Upper lobe of right lung (tissue), 1 donor: Measurements from ENCODE around the gene NT5DC3. TPM values are rescaled to one million over a fixed set of nuclear protein-coding genes. Genes with fewer than 3 reads are reported as not detected.

ENCODE experiments used
- ATAC-seq: fragments of 200-7000 bp; cut with Tn5 transposase; one replicate; pipeline ENCODE4 v1.9.1; 2020; ENCODE audit warnings: mild to moderate bottlenecking, moderate library complexity
- DNase-seq: peaks from one replicate; pipeline ENCODE4 v3.0.0-alpha.2; 2020
- H3K27ac ChIP-seq: fragments of 200-600 bp; one replicate; pipeline ENCODE4 v1.8.0; 2022
- H3K27me3 ChIP-seq: fragments of 200-600 bp; one replicate; pipeline ENCODE4 v1.8.0; 2022; ENCODE audit warnings: mild to moderate bottlenecking
- H3K36me3 ChIP-seq: fragments of 200-600 bp; one replicate; pipeline ENCODE4 v1.8.0; 2022
- H3K4me1 ChIP-seq: fragments of 200-600 bp; one replicate; pipeline ENCODE4 v1.8.0; 2022
- H3K4me3 ChIP-seq: fragments of 200-600 bp; one replicate; pipeline ENCODE4 v1.8.0; 2022; ENCODE audit warnings: mild to moderate bottlenecking
- H3K9me3 ChIP-seq: fragments of 200-600 bp; one replicate; pipeline ENCODE4 v1.8.0; 2022
- intact Hi-C: fragments of 100-400 bp; cut with DNase I; formaldehyde crosslinking; loops from one replicate; pipeline ENCODE4 v1.11.0; 2022
- total RNA-seq: library from RNA; stranded (reverse); fragmentation: NEBNext Ultra II Directional; extraction: Animal tissue kit (Norgen Biotek cat#: 25700); gene quantifications from one replicate; pipeline ENCODE4 v1.2.1, GENCODE V29; 2021
- TF ChIP-seq, protein P1 (sequence below): fragments of 200-600 bp; IDR thresholded peaks from one replicate; pipeline ENCODE4 v1.8.0; 2022; ENCODE audit warnings: antibody characterized with exemption
- donor health status: DM: no; HTN: yes; CAD: no; lungs with severe emphysema.

The NT5DC3 gene
- total RNA-seq, 1 donor from 2014 or later: 6.5 TPM

DNA sequence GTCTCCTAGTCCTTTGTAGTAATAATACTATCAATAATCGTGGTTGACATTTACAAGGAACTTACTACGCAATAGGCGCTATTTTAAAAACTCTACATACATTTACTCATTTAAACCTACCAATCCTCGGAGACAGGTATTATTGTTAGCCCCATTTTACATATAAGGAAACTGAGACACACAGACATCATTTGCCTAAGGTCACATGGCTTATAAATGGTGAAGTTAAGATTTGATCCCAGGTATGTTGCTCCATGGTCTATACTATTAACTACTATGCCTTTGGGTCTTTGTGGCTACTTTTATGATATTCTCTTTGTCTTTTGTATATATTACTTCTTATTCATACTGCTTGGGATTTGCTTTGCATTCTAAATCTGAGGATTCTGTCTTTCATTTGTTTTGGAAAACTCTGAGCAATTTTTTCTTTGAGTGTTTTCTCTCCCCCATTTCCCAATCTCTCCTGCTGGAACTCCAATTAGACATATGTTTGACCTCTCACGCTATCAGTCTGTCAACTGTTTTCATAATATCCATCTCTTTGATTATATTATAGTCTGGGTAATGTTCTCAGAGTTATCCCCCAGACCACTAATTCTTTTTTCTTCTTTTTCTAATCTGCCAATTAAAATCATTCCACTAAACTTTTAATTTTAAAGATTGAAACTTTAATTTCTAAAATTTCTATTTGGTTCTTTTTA lies 10.9 kb downstream of the NT5DC3 start:
- DNase-seq (no peak), ATAC-seq (no peak)
- Histone ChIP-seq H3K4me3 (no peak overlapping the region), H3K36me3 (no peaks in the 10 kb centered on the region), H3K27ac (no peak overlapping the region), H3K27me3 (no peaks in the 10 kb centered on the region), H3K4me1 (peaks cover 6% of the 10 kb centered on the region), H3K9me3 (no peaks in the 10 kb centered on the region)
- intact Hi-C loops: no loop called here
- TF ChIP-seq, protein P1, sequence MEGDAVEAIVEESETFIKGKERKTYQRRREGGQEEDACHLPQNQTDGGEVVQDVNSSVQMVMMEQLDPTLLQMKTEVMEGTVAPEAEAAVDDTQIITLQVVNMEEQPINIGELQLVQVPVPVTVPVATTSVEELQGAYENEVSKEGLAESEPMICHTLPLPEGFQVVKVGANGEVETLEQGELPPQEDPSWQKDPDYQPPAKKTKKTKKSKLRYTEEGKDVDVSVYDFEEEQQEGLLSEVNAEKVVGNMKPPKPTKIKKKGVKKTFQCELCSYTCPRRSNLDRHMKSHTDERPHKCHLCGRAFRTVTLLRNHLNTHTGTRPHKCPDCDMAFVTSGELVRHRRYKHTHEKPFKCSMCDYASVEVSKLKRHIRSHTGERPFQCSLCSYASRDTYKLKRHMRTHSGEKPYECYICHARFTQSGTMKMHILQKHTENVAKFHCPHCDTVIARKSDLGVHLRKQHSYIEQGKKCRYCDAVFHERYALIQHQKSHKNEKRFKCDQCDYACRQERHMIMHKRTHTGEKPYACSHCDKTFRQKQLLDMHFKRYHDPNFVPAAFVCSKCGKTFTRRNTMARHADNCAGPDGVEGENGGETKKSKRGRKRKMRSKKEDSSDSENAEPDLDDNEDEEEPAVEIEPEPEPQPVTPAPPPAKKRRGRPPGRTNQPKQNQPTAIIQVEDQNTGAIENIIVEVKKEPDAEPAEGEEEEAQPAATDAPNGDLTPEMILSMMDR: no peak

DNA sequence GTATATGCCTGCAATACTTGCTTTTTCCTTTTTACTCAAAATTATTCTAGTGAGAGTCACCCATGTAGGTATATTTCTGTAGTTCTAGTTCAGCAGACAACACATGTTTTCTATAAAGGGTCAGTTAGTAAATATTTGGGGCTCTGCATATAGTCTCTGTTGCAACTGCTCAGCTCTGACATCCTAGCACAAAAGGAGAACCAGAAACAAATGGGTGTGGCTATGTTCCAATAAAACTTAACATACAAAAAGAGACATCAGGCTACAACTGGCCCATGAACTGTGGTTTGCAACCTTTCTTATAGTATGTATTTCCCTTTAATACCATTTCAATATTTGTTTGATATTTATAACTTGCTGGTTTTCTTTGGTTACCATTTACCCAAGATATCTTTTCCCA lies 11.9 kb downstream of the NT5DC3 start:
- ATAC-seq: peak; percentile 70
- Histone ChIP-seq H3K9me3 (no peaks in the 10 kb centered on the region), H3K27me3 (no peaks in the 10 kb centered on the region), H3K27ac (no peak overlapping the region), H3K36me3 (no peaks in the 10 kb centered on the region), H3K4me1 (peaks cover 6% of the 10 kb centered on the region), H3K4me3 (no peak overlapping the region)
- intact Hi-C loops: no loop called here
- no peak for DNase-seq
- TF ChIP-seq, protein P1: no peak

DNA sequence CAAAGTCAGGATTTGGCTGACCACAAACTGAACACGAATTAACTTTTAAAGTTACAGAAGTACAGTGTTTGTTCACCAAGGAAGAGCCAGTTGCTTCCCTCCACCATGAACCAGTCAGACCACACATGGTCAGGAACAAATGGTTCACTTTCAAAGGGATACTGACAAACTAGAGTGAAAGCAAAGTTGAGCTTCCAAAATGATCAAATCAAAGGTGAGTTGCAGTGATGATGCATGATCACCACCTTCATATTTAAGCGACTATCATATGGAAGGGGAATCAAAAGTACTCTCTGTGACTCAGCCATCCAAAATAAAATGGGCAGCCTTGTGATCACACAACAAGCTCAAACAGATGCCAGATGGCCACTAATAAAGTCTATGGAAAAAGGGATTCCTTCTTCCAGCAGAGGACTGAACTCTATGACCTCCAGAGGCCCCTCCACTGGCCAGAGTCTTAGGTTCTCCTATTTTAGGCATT lies 13.1 kb downstream of the NT5DC3 start:
- TF ChIP-seq, protein P1: no peak
- Histone ChIP-seq H3K4me3 (no peak overlapping the region), H3K27ac (no peak overlapping the region), H3K36me3 (no peaks in the 10 kb centered on the region), H3K9me3 (no peaks in the 10 kb centered on the region), H3K4me1 (peaks cover 6% of the 10 kb centered on the region), H3K27me3 (no peaks in the 10 kb centered on the region)
- intact Hi-C loops: no loop called here
- no peak for ATAC-seq
- DNase-seq: no peak

GRCh38 chr12:103824845-103825244 lies 16.2 kb downstream of the NT5DC3 start:
- H3K9me3 ChIP-seq: no peaks in the 10 kb centered on the region
- DNase-seq (no peak), ATAC-seq (no peak)
- intact Hi-C loops: no loop called here
- no peaks in the 10 kb centered on the region for H3K36me3 ChIP-seq
- H3K27me3 ChIP-seq: no peaks in the 10 kb centered on the region
- TF ChIP-seq, protein P1: no peak
- H3K4me3 ChIP-seq: no peak overlapping the region
- H3K27ac ChIP-seq: no peak overlapping the region
- no peaks in the 10 kb centered on the region for H3K4me1 ChIP-seq

GRCh38 chr12:103824290-103824689 lies 16.7 kb downstream of the NT5DC3 start:
- Histone ChIP-seq H3K27ac (no peak overlapping the region), H3K4me1 (no peaks in the 10 kb centered on the region), H3K27me3 (no peaks in the 10 kb centered on the region), H3K9me3 (no peaks in the 10 kb centered on the region), H3K4me3 (no peak overlapping the region), H3K36me3 (no peaks in the 10 kb centered on the region)
- DNase-seq: no peak
- no peak for ATAC-seq
- intact Hi-C loops: no loop called here
- TF ChIP-seq, protein P1: no peak

GRCh38 chr12:103823871-103824270 lies 17.2 kb downstream of the NT5DC3 start:
- intact Hi-C loops: no loop called here
- Histone ChIP-seq H3K4me1 (no peaks in the 10 kb centered on the region), H3K36me3 (no peaks in the 10 kb centered on the region), H3K27ac (no peak overlapping the region), H3K27me3 (no peaks in the 10 kb centered on the region), H3K4me3 (no peak overlapping the region), H3K9me3 (no peaks in the 10 kb centered on the region)
- TF ChIP-seq, protein P1: no peak
- DNase-seq: no peak
- no peak for ATAC-seq
